GM18861 (cell line): ENCODE results near the gene NOP53.
"Not testable (repeated sequence)": the region's sequence is repeated elsewhere in the genome, so short reads cannot be mapped to it uniquely, and the experiment has no call there.

Source experiments
- ATAC-seq: cut with Tn5 transposase; IDR thresholded peaks from one replicate; pipeline ENCODE4 v1.9.1; 2021; ENCODE audit not compliant: unreplicated experiment

NOP53 gene

DNA sequence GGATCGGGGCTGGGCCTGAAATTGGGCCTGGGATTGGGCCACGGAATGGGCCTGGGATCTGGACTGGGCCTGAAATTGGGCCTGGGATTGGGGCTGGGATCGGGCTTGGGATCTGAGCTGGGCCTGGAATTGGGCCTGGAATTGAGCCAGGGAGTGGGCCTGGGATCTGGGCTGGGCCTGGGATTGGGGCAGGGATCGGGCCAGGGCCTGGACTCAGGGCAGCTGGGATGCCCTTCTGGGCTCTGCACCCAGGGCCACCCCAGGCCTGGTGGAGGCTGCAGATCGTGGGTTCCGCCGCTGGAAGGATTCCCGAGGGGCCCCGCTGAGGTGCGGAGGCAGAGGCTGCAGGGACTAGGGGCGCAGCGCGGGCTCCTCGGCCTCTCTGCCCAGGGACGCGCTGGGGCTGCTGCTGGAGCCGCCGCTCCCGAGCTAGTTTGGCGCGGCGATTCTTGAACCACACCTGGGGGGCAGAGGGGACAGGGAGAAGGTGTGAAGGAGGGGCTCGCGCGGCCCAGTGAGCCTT lies 57.2 kb downstream of the NOP53 start:
- ATAC-seq: no peak

- not testable (repeated sequence) for ATAC-seq
These were observed 57.8 kb downstream of the NOP53 start for GRCh38 chr19:47803148-47803547.

- not testable (repeated sequence) for ATAC-seq
These were observed 58.3 kb downstream of the NOP53 start for GRCh38 chr19:47803671-47804070.

- not testable (repeated sequence) for ATAC-seq
These were observed 59.1 kb downstream of the NOP53 start, which contains the start of gene TPRX1 for GRCh38 chr19:47804451-47804850. TPRX1 (minus strand) TSS chr19:47804551; CDS start chr19:47804539, 12 bp downstream.

DNA sequence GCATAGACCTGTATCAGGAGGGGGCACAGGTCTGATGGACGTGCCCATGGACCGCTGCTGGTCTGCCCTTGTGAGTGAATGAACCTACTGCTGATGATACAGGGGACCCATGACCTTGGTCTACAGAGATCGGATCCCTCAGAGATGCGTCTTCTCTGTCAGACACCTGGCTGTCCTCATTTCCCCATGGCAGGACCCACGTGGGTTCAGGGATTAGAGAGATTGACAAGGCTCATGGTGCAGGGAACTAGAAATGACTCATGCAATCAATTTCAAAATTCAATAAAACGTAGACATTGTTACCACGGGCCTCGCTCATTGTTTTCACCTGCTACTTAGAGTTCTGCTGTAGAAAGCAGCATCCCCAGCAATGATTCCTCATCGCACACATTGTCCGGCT lies 60.0 kb downstream of the NOP53 start:
- no peak for ATAC-seq

DNA sequence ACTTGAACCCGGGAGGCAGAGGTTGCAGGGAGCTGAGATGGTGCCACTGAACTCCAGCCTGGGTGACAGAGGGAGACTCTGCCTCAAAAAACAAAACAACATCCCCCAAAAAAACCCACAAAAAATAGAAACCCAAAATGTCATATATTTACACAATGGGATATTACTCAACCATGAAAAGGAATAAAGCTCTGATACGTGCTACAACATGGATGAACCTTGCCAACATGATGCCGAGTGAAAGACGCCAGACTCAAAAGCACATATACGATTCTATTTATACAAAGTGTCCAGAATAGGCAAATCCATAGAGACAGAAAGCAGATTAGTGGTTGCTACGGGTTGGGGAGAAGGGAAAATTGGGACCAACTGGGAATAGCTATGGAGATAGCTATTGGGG lies 61.1 kb downstream of the NOP53 start:
- no peak for ATAC-seq
